Pancreas (tissue), 10 donors: Measurements from ENCODE around the gene TBCCD1. TPM values are rescaled to one million over a fixed set of nuclear protein-coding genes. Genes with fewer than 3 reads are reported as not detected.

Experiments used
- ATAC-seq, 4 donors: fragments of 200-7000 bp; cut with Tn5 transposase; one replicate each; pipeline versions ENCODE4 v1.8.0 to v1.9.1; 2020; ENCODE audit warnings: mild to moderate bottlenecking in 4 of 4, moderate library complexity in 4 of 4
- DNase-seq, 6 donors: peaks; one replicate each; pipeline ENCODE4 v3.0.0-alpha.2; 2020
- FAIRE-seq: peaks from 2 replicates; lab custom pipeline; 2012; peaks lifted over from hg19 to GRCh38; lab: Jason Lieb, UNC
- H3K27ac ChIP-seq, 4 donors: fragments of 200-600 bp; sonication (generic); 1 replicate in 3 of 4; 2 replicates in 1 of 4; pipeline versions ENCODE4 v1.5.0 to v1.8.0; 2020
- H3K27me3 ChIP-seq, 4 donors: fragments of 200-600 bp; one replicate each; pipeline ENCODE4 v1.8.0; 2021
- H3K36me3 ChIP-seq, 3 donors: fragments of 200-600 bp; sonication (generic) in 1 of 3; one replicate each; pipeline versions ENCODE4 v1.5.0 to v1.8.0; 2020 to 2021
- H3K4me1 ChIP-seq, 3 donors: fragments of 200-600 bp; one replicate each; pipeline ENCODE4 v1.8.0; 2021
- H3K4me3 ChIP-seq, 4 donors: fragments of 200-600 bp; sonication (generic) in 2 of 4; one replicate each; pipeline versions ENCODE4 v1.5.0 to v1.8.0; 2020 to 2021
- H3K9me3 ChIP-seq, 4 donors: fragments of 200-600 bp; one replicate each; pipeline ENCODE4 v1.8.0; 2021
- CTCF ChIP-seq, 4 donors: fragments of 200-600 bp; sonication (generic) in 3 of 4; IDR thresholded peaks; one replicate each; pipeline versions ENCODE4 v1.5.0 to v1.8.0; 2021; ENCODE audit warnings: antibody characterized with exemption in 4 of 4
- WGBS, 2 donors: extraction: QIAGEN DNeasy Blood & Tissue Kit; methylation state at CpG; one replicate each; pipeline ENCODE4 v1.1.7; 2013; 5-methylcytosine and 5-hydroxymethylcytosine counted together
- intact Hi-C, 3 donors: fragments of 100-400 bp; cut with DNase I; formaldehyde crosslinking; loops; one replicate each; pipeline versions ENCODE4 v1.11.1 to v1.14.2; 2022
- polyA plus RNA-seq, 2 donors: library from polyadenylated mRNA; stranded (reverse); fragments of 200-250 nt; gene quantifications; one replicate each; pipeline ENCODE4 v1.2.3, GENCODE V29; 2013
- total RNA-seq, 6 donors: library from RNA; stranded (reverse); fragmentation: NEBNext Ultra II Directional in 4 of 6; extraction: Animal tissue kit (Norgen Biotek cat#: 25700) in 4 of 6; gene quantifications; one replicate each; pipeline versions ENCODE4 v1.2.1 to v1.2.4, GENCODE V29; 2021 to 2023
- donor health status: healthy with polysubstance abuse.
- donor health status: DM: no; HTN: no; CAD: no; lungs with moderate emphysema.
- donor health status: DM: no; HTN: no; CAD: no.
- donor health status: control.
- donor health status: control.
- donor health status: Bipolar disorder and iron deficiency.
- donor health status: DM: yes; HTN: yes; CAD: no.
- donor health status: DM: no; HTN: no; CAD: no.
- donor health status: DM: no; HTN: no; CAD: no.
- donor health status: DM: yes; HTN: yes; CAD: no.

Gene TBCCD1
- total and polyA plus RNA-seq, 8 donors: 2.6 to 7.4 (median 5.1) TPM

GRCh38 chr3:186513386-186513785, 53.8 kb downstream of the TBCCD1 start:
- no peak for TF ChIP-seq CTCF (IDR thresholded peaks at IDR 0.05)
- H3K9me3 ChIP-seq: no peaks in the 10 kb centered on the region
- no peak overlapping the region for H3K4me3 ChIP-seq
- 52 to 60% methylated on average over 5 of the region's 5 CpGs for WGBS, 2 donors
- ATAC-seq (no peak), DNase-seq (no peak), FAIRE-seq (no peak)
- intact Hi-C loops: no loop called here
- no peaks in the 10 kb centered on the region for H3K36me3 ChIP-seq
- no peaks in the 10 kb centered on the region for H3K27me3 ChIP-seq
- H3K4me1 ChIP-seq: no peaks in the 10 kb centered on the region
- H3K27ac ChIP-seq: no peak overlapping the region

- no peak overlapping the region for H3K27ac ChIP-seq
- no peaks in the 10 kb centered on the region for H3K27me3 ChIP-seq
- no peaks in the 10 kb centered on the region for H3K36me3 ChIP-seq
- TF ChIP-seq CTCF (IDR thresholded peaks at IDR 0.05): no peak
- H3K4me3 ChIP-seq: no peak overlapping the region
- no peaks in the 10 kb centered on the region for H3K4me1 ChIP-seq
- H3K9me3 ChIP-seq: no peaks in the 10 kb centered on the region
- WGBS, 2 donors: 47 to 51% methylated on average over 9 of the region's 9 CpGs
- DNase-seq (no peak), ATAC-seq (no peak), FAIRE-seq (no peak)
- intact Hi-C loops: no loop called here
Observed at GRCh38 chr3:186512570-186513302, 54.4 kb downstream of the TBCCD1 start.

GRCh38 chr3:186511702-186512101, 55.4 kb downstream of the TBCCD1 start:
- no peak for DNase-seq
- intact Hi-C loops: no loop called here
- ATAC-seq: no peak
- no peak for TF ChIP-seq CTCF (IDR thresholded peaks at IDR 0.05)
- FAIRE-seq: no peak
- H3K36me3 ChIP-seq: no peaks in the 10 kb centered on the region
- 57 to 66% methylated on average over 5 of the region's 5 CpGs for WGBS, 2 donors
- no peaks in the 10 kb centered on the region for H3K9me3 ChIP-seq
- H3K27me3 ChIP-seq: no peaks in the 10 kb centered on the region
- H3K4me3 ChIP-seq: no peak overlapping the region
- H3K27ac ChIP-seq: no peak overlapping the region
- H3K4me1 ChIP-seq: no peaks in the 10 kb centered on the region

- Histone ChIP-seq H3K4me3 (no peak overlapping the region), H3K9me3 (no peaks in the 10 kb centered on the region), H3K4me1 (no peaks in the 10 kb centered on the region), H3K27me3 (no peaks in the 10 kb centered on the region), H3K36me3 (no peaks in the 10 kb centered on the region), H3K27ac (no peak overlapping the region)
- TF ChIP-seq CTCF (IDR thresholded peaks at IDR 0.05): no peak
- 84 to 89% methylated on average over 4 of the region's 4 CpGs for WGBS, 2 donors
- DNase-seq (no peak), ATAC-seq (no peak), FAIRE-seq (no peak)
- intact Hi-C loops: no loop called here
Observed at GRCh38 chr3:186511245-186511644, 55.9 kb downstream of the TBCCD1 start.

- H3K4me3 ChIP-seq: no peak overlapping the region
- no peak for FAIRE-seq
- intact Hi-C loops: no loop called here
Observed at GRCh38 chr3:186510374-186511079, 56.6 kb downstream of the TBCCD1 start.

More at GRCh38 chr3:186510374-186511079, 56.6 kb downstream of the TBCCD1 start:
- H3K4me1 ChIP-seq: no peaks in the 10 kb centered on the region
- TF ChIP-seq CTCF (IDR thresholded peaks at IDR 0.05): no peak
- H3K27me3 ChIP-seq: no peaks in the 10 kb centered on the region
- H3K27ac ChIP-seq: no peak overlapping the region
- no peaks in the 10 kb centered on the region for H3K36me3 ChIP-seq
- 71 to 78% methylated on average over 9 of the region's 9 CpGs for WGBS, 2 donors
- DNase-seq (no peak), ATAC-seq (no peak)
- H3K9me3 ChIP-seq: no peaks in the 10 kb centered on the region
